ENCODE data around the gene RNF2.
"Not testable (repeated sequence)": the region's sequence is repeated elsewhere in the genome, so short reads cannot be mapped to it uniquely, and the experiment has no call there.

RNF2 gene

DNA sequence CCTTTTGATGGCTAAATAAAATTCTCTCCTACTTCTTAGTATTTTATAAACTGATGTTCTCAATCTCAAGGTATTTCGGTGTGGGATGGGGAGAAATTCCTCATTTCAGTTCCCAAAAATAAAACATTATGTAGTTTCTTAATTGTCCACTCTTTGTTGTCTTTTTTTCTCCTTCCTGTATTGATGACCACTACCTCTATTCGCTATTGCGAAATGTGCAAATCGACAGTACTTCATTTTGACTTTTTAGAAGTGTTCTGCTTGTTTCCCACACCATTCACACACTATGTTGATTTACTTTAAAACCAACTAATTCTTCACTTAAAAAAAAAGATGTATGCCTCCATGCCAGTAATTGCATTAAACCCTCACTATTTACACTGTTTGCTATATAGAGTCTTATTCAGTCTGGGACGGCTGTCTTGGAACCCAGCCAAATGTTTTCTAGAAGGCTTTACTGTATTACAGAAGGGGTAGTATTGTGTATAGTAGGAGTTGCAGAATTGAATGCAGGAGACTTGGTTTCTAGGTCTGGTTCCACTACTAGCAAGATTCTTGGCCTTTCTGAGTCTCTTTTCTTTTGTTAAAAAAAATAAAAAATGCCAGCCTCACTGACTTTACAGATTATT lies 5.6 kb downstream of the RNF2 start:
- peak; percentile 16 for DNase-seq

DNA sequence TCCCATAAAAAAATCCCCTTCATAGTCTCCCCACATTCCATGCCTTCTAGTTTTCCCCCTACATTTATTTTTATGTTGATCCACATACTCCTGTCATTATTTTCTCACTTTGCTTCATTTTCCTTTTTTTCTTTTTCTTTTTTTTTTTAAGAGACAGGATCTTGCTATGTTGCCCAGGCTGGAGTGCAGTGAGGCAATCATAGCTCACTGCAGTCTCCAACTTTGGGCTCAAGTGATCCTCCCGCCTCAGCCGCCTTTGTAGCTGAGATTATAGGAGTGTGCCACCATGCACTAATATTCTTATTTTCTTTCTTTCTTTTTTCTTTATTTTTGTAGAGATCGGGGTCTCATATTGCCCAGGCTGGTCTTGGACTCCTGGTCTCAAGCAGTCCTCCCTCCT lies 7.8 kb downstream of the RNF2 start:
- no peak for DNase-seq

DNA sequence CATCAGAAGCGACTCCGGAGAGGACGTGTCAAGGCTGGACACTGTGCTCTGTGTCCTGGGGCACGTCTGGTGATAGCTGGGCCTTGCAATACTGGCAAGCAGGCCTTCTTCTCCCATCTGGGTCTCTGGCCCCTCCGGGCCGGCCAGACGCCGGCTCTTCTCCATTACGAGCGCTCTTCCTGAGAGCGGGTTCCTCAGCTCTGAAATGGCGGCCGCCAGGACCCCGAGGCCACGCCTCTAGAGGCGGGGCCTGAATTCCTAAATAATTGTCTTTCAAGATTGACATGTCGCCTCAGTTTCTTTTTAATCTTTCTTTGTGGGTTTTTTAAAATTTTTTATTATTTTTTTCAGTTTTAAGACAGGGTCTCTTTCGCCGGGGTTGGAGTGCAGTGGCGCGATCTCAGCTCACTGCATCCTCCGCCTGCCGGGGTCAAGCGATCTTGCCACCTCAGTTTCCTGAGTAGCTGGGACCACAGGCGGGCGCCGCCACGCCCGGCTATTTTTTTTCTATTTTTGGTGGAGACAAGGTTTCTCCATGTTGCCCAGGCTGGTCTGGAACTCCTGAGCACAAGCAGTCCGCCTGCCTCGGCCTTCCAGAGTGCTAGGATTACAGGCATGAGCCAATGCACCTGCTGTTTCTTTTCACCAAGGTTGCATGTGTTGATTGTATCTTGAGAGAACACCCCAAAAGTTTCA lies 9.2 kb downstream of the RNF2 start:
- DNase-seq = no peak

DNA sequence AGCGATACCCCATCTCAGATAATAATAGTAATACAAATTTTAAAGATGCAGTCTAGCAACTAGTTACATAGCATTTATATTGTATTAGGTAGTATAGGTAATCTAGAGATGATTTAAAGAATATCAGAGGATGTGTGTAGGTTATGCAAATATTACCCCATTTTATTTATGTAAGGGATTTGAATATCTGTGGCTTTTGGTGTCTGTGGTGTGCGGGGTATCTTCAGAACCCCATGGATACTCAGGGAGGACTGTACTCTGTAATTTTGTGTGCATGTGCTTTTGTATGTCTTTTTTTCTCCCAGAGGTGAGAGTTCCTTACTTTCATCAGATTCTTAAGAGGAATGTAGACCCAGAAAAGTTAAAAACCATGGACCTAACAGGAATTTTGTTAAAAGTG lies 12.8 kb downstream of the RNF2 start:
- no peak for DNase-seq

DNA sequence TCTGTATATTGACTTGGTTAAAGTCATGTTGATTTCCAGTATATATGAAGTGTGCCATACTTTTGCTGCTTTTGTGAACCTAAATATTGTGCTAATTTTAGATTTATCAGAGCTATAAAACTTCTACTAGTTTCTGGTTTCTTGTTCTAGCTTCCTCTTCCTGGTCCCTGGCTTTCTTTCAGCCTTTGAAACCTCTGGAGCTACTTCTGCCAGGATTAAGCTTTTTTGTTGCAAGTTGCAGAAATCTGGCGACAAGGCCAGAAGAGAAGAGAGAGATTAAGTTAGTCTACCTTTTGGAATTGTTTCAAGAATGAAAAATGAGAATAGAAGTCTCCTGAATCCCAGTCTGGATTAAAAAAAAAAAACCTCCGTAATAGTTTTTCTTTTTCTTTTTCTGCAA lies 13.5 kb downstream of the RNF2 start:
- no peak for DNase-seq

DNA sequence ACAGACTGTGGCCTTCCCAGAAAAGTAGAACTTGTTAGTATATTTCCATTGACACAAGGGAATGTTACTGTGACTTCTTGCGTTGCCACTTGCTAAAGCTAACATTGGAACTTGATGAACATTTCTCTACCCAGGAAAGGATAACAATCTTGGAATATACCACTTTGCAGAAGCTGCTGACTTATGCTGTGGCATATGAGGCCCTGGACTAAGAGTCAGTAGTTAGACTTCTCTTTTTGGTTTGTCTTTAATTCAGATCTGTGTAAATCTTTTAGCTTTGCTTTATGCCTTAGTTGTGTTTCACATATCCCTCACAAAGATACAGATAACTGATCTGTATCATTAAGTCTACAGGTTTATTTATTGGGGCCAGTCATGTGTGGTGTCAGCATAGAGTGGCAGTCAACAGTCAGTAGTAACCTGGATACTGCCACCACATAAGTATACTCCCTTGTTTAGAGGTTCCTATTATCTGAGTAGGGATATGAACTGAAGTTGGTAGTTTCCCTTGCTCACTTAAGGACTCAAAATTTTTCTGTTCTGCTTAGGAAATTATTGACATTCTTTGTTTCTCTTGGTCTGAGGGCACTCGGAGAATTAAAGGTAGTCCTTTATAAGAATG lies 14.7 kb downstream of the RNF2 start:
- no peak for DNase-seq

DNA sequence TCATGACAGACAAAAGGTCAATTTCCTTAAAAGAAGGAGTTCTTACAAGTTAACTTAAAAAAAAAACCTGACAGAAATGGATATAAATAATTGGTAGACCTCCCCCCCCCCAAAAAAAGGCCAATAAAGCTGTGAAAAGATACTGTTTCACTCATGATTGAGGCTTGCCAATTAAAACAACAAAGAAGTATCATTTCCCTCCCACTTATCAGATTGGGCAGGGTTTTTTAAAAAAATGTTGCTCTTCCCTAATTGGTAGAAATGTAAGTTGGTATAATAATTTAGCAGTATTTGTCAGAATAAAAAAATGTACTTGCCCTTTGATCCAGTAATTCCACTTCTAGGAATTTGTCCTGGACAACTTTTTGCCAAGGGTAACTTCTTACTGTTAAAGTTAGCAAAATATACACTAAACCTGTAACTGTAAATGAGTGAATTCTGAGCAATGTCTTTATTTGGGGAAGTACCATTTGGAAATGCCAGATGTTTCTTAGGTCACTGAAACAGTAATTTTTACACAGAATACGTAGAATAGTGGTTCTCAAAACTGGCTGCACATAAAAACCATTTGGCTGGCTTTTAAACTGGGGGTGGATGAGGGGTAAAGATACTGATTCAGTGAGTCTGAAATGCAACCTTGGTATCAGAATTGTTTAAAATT lies 17.5 kb downstream of the RNF2 start:
- DNase-seq = no peak

DNA sequence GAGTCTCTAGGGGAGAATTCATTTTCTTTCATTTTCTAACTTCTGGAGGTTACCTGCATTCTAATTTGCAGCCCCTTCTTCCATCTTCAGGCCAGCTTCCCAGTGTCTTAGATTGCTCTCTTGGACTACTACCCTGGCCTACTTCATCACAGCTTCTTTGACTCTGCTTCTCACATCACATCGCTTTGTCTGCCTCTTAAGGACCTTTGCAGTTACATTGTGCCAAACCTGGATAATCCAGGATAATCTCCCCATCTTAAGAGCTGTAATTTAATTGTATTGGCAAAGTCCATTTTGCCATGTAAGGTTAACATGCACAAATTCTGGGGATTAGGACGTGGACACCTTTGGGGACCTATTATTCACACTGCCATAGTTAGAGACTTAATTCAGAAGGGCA lies 18.4 kb downstream of the RNF2 start:
- DNase-seq = no peak

DNA sequence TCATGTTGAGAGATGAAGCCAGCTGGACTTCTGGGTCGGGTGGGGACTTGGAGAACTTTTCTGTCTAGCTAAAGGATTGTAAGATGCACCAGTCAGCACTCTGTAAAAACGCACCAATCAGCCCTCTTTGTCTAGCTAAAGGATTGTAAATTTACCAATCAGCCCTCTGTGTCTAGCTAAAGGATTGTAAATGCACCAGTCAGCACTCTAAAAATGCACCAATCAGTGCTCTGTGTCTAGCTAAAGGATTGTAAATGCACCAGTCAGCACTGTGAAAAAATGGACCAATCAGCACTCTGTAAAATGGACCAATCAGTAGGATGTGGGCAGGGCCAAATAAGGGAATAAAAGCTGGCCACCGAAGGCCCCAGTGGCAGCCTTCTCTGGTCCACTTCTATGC lies 19.6 kb downstream of the RNF2 start:
- not testable (repeated sequence) for DNase-seq

DNA sequence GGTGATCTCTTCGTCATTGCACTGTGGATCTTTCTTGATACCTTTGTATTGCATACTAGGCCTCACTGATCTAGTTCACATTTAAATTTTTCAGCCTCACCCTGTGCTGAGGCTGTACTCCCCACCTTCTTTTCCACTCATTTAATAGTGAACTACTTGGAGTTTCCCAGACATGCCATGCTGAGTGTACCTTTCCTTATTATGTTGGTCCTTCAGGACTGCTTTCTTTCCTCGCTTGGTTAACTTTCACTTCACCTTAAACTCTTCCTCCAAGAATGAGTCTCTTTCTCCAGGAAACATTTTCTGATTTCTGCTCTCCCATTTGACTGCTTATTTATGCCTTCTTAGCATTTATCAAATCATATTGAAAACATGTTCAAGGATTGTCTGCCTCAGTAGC lies 20.8 kb downstream of the RNF2 start:
- DNase-seq = no peak

DNA sequence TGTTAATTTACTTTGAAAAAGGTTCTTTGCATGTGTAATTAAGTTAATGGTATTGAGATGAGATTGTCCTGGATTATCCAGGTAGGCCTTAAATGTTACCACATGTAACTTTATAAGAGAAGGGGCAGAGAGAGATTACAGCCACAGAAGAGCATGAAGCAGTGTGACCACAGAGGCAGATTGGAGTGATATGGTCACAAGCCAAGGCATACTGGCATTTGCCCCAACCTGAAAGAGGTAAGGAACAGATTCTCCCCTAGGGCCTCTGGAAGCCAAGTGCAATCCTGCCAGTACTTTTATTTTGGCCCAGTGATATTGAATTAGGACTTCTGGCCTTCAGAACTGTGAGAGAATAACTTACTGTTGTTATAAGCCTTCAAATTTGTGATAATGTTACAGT lies 23.0 kb downstream of the RNF2 start:
- DNase-seq = no peak

DNA sequence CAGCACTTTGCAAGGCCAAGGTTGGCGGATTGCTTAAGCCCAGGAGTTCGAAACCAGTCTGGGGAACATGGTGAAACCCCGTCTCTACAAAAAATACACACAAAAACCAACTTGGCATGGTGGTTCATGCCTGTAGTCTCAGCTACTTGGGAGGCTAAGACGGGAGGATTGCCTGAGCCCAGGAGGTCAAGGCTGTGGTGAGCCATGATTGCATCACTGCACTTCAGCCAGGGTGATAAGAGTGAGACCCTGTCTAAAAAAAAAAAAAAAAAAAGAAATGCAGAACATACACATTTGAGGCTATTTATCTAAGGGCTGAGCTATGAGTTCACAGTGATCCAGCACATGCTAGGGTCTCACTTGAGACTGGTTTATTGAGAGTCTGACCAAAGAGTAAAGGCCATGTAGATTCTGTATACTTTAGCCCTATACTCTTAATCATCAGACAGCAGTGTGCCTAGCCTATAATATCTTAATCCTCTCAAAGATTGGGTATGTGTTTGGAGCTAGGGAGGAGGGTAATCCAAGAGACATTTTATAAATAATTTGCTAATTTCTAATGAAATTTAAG lies 23.9 kb downstream of the RNF2 start:
- DNase-seq = no peak

DNA sequence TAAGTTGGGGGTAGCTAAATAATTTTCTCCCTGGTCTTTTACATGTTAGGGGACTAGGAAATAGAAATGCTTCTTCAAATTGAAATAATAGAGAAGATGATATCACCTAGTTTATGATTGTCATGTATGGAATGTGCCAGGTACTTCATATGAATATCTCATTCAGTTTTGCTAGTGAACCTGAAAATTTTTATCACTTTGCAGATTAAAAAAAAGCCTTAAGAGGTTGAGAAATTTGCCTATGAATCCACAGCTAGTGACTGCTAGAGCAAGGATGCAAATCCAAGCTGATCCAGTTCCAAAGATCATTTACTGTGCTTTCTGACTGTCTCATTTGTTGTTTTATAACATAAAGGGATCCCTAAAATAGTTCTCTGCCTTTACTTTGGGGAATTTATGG lies 24.7 kb downstream of the RNF2 start:
- DNase-seq = no peak

DNA sequence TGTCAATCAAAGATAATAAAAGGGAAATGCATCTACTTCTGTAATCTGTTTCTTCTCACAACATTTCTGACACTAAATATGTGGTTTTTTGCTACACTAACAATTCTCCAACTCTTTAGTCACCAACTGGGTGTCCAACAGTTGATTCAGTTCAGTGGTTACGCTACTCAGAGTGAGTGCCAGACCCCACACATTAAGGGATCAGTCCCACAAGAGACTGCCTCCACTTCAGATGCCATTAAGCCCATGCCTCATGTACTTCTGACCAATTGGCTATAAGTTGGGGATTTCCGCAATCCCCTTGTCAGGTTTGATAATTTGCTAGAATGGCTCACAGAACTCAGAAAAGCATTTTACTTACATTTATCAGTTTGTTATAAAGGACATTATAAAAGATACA lies 28.4 kb downstream of the RNF2 start:
- no peak for DNase-seq

DNA sequence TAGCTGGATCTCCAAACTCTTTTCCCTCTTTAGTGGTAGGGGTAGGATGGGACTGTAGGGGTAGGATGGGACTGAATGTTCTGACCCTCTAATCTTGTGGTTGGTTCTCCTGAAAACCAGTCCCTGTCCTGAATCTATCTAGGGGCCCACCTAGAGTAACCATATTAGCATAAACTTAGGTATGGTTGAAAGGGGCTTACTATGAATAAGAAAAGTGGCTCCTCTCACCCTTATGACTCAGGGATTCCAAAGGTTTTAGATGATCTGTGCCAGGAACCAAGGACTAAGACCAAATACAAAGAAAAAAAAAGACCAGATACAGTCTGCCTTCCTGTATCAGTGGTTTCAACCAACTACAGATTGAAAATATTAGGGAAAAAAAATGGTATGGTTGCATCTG lies 28.9 kb downstream of the RNF2 start:
- no peak for DNase-seq

DNA sequence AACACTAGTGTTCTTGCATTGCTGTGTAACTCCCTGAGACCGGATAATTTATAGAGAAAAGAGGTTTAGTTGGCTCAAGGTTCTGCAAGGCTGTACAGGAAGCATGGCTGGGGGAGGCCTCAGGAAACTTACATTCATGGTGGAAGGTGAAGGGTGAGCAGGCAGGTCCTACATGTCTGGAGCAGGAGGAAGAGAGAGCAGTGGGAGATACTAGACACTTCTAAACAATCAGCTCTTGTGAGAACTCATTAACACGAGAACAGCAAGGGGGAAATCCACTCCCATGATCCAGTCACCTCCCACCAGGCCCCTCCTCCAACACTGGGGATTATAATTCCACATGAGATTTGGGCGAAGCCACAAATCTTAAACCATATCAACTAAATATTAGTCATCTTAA lies 30.1 kb downstream of the RNF2 start:
- no peak for DNase-seq

DNA sequence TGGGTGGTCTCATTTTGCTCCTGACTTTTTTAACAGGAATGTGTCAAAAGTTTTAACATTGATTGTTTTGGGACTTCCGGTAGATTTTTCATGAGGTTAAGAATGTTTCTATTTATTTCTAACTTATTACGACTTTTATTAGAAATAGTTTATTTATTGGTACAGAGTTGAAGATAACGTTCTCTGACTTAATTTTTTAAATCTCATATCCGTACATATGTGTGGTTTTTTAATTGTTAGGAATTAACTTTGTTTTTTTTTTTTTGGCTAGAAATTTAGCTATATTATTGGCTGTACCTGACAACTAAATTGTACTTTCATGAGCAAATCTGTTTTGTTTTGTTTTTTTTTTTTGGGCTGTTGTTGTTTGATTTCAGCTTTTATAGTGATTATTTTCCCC lies 32.0 kb downstream of the RNF2 start:
- no peak for DNase-seq

DNA sequence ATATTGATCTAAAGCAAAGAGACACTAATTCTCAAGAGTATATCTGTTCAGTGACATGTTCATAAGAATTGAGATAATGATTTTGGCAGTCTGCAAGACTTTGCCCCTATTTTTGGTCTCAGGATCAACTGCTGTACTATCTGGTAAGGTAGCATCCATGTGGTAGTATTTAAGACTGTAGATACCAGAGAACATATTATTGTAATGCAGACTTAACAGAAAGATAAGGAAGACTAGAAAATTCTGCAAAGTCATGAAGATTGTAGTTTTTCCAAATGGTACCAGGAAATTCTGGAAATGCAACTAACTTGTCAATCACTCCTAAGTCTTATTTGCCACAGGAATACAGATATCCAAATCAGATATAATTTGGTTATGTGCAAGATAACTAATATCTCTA lies 35.1 kb downstream of the RNF2 start:
- DNase-seq = no peak

DNA sequence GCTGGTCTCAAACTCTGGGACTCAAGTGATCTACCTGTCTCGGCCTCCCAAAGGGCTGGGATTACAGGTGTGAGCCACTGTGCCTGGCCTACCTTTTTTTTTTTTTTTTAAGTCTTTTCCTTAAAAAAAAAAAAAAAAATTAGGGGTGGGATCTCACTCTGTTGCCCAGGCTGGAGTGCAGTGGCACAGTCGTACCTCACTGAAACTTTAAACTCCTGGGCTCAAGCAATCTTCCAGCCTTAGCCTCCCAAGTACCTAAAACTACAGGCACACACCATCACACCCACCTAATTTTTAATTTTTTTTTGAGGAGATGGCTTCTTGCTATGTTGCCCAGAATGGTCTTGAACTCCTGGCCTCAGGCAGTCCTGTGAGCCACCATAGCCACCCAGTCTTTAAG lies 38.5 kb downstream of the RNF2 start:
- no peak for DNase-seq

DNA sequence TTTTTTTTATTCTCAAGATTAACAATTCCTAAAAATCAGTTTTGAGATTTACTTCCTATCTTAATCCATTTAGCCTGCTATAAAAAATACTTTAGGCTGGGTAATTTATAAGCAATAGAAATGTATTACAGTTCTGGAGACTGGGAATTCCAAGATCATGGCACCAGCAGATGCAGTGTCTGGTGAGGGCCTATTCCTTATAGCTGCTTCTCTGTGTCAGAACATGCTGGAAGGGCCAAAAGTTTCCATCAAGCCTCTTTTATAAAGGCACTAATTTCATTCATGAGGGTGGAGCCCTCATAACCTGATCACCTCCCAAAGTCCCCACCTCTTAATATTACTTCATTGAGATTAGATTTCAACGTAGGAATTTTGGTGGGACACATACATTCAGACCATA lies 41.7 kb downstream of the RNF2 start:
- DNase-seq = no peak

DNA sequence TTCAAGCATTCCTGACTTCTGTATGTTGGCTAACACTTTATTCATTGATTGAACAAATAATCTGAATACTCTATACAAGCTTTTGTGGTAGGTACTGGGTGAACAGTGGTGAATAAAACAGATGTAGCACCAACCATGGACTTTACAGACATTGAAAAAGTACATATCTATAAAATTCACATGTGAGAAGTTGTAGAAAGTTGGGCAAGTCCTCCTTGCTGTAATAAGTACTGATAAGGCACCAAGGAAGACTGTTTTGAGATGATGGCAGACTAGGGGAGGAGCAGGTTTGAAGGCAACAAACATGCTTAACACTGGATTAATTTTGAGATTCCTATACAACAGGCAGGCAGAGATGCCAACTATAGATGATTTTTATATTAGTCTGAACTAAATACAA lies 42.4 kb downstream of the RNF2 start:
- no peak for DNase-seq

DNA sequence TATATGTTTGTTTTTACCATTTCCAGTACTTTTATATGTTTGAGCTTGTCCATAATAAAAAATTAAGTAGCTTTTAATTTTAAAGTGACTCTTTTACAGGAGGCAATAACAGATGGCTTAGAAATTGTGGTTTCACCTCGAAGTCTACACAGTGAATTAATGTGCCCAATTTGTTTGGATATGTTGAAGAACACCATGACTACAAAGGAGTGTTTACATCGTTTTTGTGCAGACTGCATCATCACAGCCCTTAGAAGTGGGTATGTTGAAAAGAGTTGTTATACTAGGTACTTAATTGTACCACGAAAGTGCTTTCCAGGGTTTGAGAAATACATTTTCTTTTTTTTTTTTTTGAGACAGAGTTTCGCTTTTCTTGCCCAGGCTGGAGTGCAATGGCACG lies 46.1 kb downstream of the RNF2 start:
- DNase-seq = no peak

DNA sequence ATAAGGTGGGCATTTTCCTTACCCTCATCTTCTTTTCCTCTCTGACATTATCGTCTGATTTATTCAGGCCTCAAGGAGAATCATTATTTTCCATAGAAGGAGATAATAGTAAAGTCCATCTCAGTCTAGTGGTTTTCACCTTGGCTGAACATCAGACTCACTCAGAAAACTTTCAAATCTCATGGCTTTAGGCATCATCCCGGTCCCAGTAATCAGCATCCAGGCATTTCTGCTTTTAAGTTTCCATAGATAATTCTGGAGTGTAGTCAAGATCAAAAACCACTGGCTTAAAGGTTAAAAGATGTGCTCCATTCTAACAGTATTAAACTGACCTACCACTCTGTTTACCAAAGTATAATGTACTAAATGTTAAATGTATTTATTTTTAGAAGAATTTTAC lies 49.4 kb downstream of the RNF2 start:
- no peak for DNase-seq

DNA sequence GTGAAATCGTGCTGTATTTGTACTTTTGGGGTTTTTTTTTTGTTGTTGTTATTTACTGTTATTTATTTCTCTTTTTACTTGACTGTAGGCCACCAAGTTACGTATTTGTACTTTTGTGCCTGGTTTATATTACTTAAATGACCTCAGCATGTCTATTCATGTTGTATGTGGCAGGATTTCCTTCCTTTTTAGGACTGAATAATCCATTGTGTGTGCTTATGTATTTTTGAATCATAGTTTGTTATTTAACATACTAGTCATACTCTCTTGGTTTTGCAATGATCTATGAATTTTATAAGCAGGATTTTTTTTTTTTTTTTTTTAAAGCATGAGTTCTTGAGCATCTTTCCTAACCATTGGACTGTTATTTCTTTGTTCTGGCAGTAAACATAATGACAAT lies 51.2 kb downstream of the RNF2 start:
- DNase-seq = no peak

All from NCI-H748 treated with DMSO at 0.1 percent for 48 hours (cell line).